Spleen (tissue), 11 donors: ENCODE measurements around the gene ABCC8. TPM values are rescaled to one million over a fixed set of nuclear protein-coding genes. Genes with fewer than 3 reads are reported as not detected.

Experiments used
- DNase-seq: peaks from one replicate; pipeline ENCODE4 v3.0.0-alpha.2; 2020
- H3K27ac ChIP-seq, 8 donors: fragments of 200-600 bp; sonication (generic) in 7 of 8; 1 replicate in 4 of 8; 2 replicates in 4 of 8; pipeline versions ENCODE4 v1.5.0 to v1.8.0; 2016 to 2021; ENCODE audit warnings: inconsistent platforms in 4 of 8, mild to moderate bottlenecking in 4 of 8, moderate library complexity in 1 of 8
- H3K27me3 ChIP-seq, 7 donors: fragments of 200-600 bp; sonication (generic) in 6 of 7; replicated peaks in 1 of 7; 1 replicate in 4 of 7; 2 replicates in 3 of 7; pipeline versions ENCODE4 v1.5.0 to v1.8.0; 2016 to 2021; ENCODE audit warnings: inconsistent platforms in 3 of 7, mild to moderate bottlenecking in 1 of 7
- H3K36me3 ChIP-seq, 6 donors: fragments of 200-600 bp; sonication (generic) in 5 of 6; 1 replicate in 4 of 6; 2 replicates in 2 of 6; pipeline versions ENCODE4 v1.5.0 to v1.8.0; 2016 to 2021; ENCODE audit warnings: inconsistent platforms in 2 of 6
- H3K4me1 ChIP-seq, 6 donors: fragments of 200-600 bp; sonication (generic) in 5 of 6; 1 replicate in 3 of 6; 2 replicates in 3 of 6; pipeline versions ENCODE4 v1.5.0 to v1.8.0; 2016 to 2021; ENCODE audit warnings: inconsistent platforms in 3 of 6
- H3K4me3 ChIP-seq, 8 donors: fragments of 200-600 bp; sonication (generic) in 7 of 8; 1 replicate in 4 of 8; 2 replicates in 4 of 8; pipeline versions ENCODE4 v1.5.0 to v1.8.0; 2016 to 2021; ENCODE audit warnings: inconsistent platforms in 4 of 8, mild to moderate bottlenecking in 4 of 8, moderate library complexity in 2 of 8
- H3K9me3 ChIP-seq, 8 donors: fragments of 200-600 bp; sonication (generic) in 7 of 8; 1 replicate in 4 of 8; 2 replicates in 4 of 8; pipeline versions ENCODE4 v1.5.0 to v1.8.0; 2016 to 2021; ENCODE audit warnings: inconsistent platforms in 4 of 8
- CTCF ChIP-seq, 11 experiments: fragments of 200-600 bp in 7 of 11; fragments of 450-650 bp in 4 of 11; sonication (generic) in 4 of 11; IDR thresholded peaks in 8 of 11; conservative IDR thresholded peaks in 3 of 11; 1 replicate in 7 of 11; 2 replicates in 4 of 11; pipeline versions ENCODE4 v1.4.0 to v1.8.0; 2016 to 2021; ENCODE audit warnings: antibody characterized with exemption in 11 of 11, inconsistent platforms in 4 of 11, mild to moderate bottlenecking in 1 of 11
- POLR2A ChIP-seq, 3 donors: fragments of 450-650 bp; IDR thresholded peaks; one replicate each; pipeline ENCODE4 v1.5.1; 2017; ENCODE audit warnings: antibody characterized with exemption in 3 of 3, mild to moderate bottlenecking in 1 of 3
- POLR2AphosphoS5 ChIP-seq, 3 donors: sonication (generic); formaldehyde crosslinking; IDR thresholded peaks; one replicate each; pipeline ENCODE4 v1.5.1; 2017; ENCODE audit warnings: antibody characterized with exemption in 3 of 3
- WGBS, 5 donors: extraction: QIAGEN DNeasy Blood & Tissue Kit in 3 of 5; methylation state at CpG; one replicate each; pipeline versions ENCODE4 v1.1.5 to v1.1.7; 2013 to 2018; 5-methylcytosine and 5-hydroxymethylcytosine counted together
- intact Hi-C: fragments of 100-400 bp; cut with DNase I; formaldehyde crosslinking; loops from one replicate; pipeline ENCODE4 v1.15.0; 2023; ENCODE audit warnings: low total_unique reads
- polyA plus RNA-seq, 3 donors: library from polyadenylated mRNA; stranded (reverse); fragments of 200-250 nt; gene quantifications; one replicate each; pipeline ENCODE4 v1.2.1, GENCODE V29; 2013
- total RNA-seq, 7 donors: library from RNA; depleted of rRNA in 3 of 7; stranded (reverse); fragments of >200 nt in 3 of 7; fragmentation: NEBNext Ultra II Directional in 4 of 7; extraction: Animal tissue kit (Norgen Biotek cat#: 25700) in 4 of 7; gene quantifications; one replicate each; pipeline versions ENCODE4 v1.1.0 to v1.2.1, GENCODE V29; 2016 to 2021
- donor health status: healthy with polysubstance abuse.
- donor health status: DM: no; HTN: no; CAD: no; lungs with moderate emphysema.
- donor health status: DM: no; HTN: no; CAD: no.
- donor health status: Bipolar disorder and iron deficiency.
- donor health status: healthy.
- donor health status: DM: no; HTN: no; CAD: no.
- donor health status: DM: yes; HTN: yes; CAD: no.

Gene ABCC8
- total and polyA plus RNA-seq, 10 donors: 0.26 to 1.3 (median 0.48) TPM; not detected in 2

- DNase-seq: no peak
- intact Hi-C loops: no loop called here
- TF ChIP-seq CTCF (IDR thresholded peaks at IDR 0.05 in 8 of 11, conservative IDR thresholded peaks at IDR 0.05 in 3 of 11) (no peak), POLR2AphosphoS5 (IDR thresholded peaks at IDR 0.05) (no peak), POLR2A (IDR thresholded peaks at IDR 0.05) (no peak)
- Histone ChIP-seq H3K27me3 (no peaks in the 10 kb centered on the region), H3K9me3 (peaks cover 22 to 69% (median 63%) of the 10 kb centered on the region in 8 donors), H3K4me1 (no peaks in the 10 kb centered on the region), H3K36me3 (peaks cover 9 to 82% (median 37%) of the 10 kb centered on the region in 6 donors), H3K4me3 (no peak overlapping the region), H3K27ac (no peak overlapping the region)
- WGBS, 5 donors: 81 to 88% (median 85%) methylated on average over 2 of the region's 2 CpGs
Measured at GRCh38 chr11:17369684-17370243, 106.9 kb downstream of the ABCC8 start.

- no peak for TF ChIP-seq CTCF (IDR thresholded peaks at IDR 0.05 in 8 of 11, conservative IDR thresholded peaks at IDR 0.05 in 3 of 11)
- TF ChIP-seq POLR2AphosphoS5 (IDR thresholded peaks at IDR 0.05): no peak
- no peak for TF ChIP-seq POLR2A (IDR thresholded peaks at IDR 0.05)
- peaks cover 9 to 78% (median 37%) of the 10 kb centered on the region in 6 donors for H3K36me3 ChIP-seq
Measured at GRCh38 chr11:17369094-17369493, 107.6 kb downstream of the ABCC8 start.

GRCh38 chr11:17368551-17368950, 108.1 kb downstream of the ABCC8 start:
- Histone ChIP-seq H3K4me1 (no peaks in the 10 kb centered on the region), H3K27ac (no peak overlapping the region), H3K4me3 (no peak overlapping the region), H3K36me3 (peaks cover 9 to 73% (median 37%) of the 10 kb centered on the region in 6 donors), H3K9me3 (peaks cover 22 to 57% (median 53%) of the 10 kb centered on the region in 8 donors), H3K27me3 (no peaks in the 10 kb centered on the region)
- intact Hi-C loops: no loop called here
- TF ChIP-seq POLR2AphosphoS5 (IDR thresholded peaks at IDR 0.05) (no peak), POLR2A (IDR thresholded peaks at IDR 0.05) (no peak), CTCF (IDR thresholded peaks at IDR 0.05 in 8 of 11, conservative IDR thresholded peaks at IDR 0.05 in 3 of 11) (no peak)
- no peak for DNase-seq
- 87 to 97% (median 93%) methylated on average over 3 of the region's 3 CpGs for WGBS, 5 donors

More at GRCh38 chr11:17369094-17369493, 107.6 kb downstream of the ABCC8 start:
- intact Hi-C loops: no loop called here
- H3K27ac ChIP-seq: no peak overlapping the region
- H3K27me3 ChIP-seq: no peaks in the 10 kb centered on the region
- no peak for DNase-seq
- H3K4me1 ChIP-seq: no peaks in the 10 kb centered on the region
- peaks cover 22 to 62% (median 58%) of the 10 kb centered on the region in 8 donors for H3K9me3 ChIP-seq
- H3K4me3 ChIP-seq: no peak overlapping the region

GRCh38 chr11:17366495-17366894, 110.2 kb downstream of the ABCC8 start:
- Histone ChIP-seq H3K4me1 (no peaks in the 10 kb centered on the region), H3K4me3 (no peak overlapping the region), H3K27me3 (no peaks in the 10 kb centered on the region), H3K36me3 (peaks cover 0 to 52% (median 28%) of the 10 kb centered on the region in 6 donors), H3K27ac (no peak overlapping the region), H3K9me3 (peaks cover 11 to 36% (median 32%) of the 10 kb centered on the region in 8 donors)
- TF ChIP-seq POLR2AphosphoS5 (IDR thresholded peaks at IDR 0.05) (no peak), POLR2A (IDR thresholded peaks at IDR 0.05) (no peak), CTCF (IDR thresholded peaks at IDR 0.05 in 8 of 11, conservative IDR thresholded peaks at IDR 0.05 in 3 of 11) (no peak)
- no peak for DNase-seq
- intact Hi-C loops: no loop called here
- 46 to 88% (median 63%) methylated on average over 1 of the region's 1 CpG for WGBS, 5 donors
